CD4-positive, alpha-beta T cell treated with Interleukin-15 for 1 hour (primary cell): ENCODE data around the gene GAD2.

Experiments
- DNase-seq: peaks from one replicate; pipeline ENCODE4 v3.0.0-alpha.2; 2020

The GAD2 gene

DNA sequence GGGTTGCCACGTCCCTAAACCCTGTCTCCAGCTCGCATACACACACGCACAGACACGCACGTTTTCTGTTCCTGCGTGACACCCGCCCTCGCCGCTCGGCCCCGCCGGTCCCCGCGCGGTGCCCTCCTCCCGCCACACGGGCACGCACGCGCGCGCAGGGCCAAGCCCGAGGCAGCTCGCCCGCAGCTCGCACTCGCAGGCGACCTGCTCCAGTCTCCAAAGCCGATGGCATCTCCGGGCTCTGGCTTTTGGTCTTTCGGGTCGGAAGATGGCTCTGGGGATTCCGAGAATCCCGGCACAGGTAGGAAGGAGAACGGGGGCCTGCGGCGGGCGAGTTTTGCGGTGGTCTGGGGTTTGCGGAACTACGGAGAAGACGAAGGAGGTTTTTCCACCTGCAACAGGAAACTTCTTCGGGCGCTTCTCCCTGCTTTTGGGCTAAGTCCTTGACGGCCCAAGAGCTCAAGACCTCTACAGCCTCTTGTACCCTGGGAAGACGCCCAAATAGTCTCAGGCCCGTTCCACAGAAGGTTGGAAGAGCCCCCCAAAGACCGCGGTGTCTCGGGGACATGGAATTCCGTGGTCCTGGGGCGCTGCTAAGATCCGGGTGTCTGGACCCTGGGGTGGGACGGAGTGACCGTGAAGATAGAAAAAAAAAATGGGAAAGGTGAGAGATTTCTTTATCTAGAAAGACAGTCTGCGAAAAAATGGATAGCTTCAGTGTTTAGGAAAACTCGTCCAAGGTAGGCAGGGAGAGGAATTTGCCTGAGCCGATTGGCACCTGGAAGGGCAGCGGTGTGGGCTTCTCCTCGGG lies at the start of gene GAD2:
TSS of gene GAD2 (plus strand) at position 190 of the 811 bp plus-strand sequence. CDS start at position 226, 36 bp downstream.
- DNase-seq = no peak

DNA sequence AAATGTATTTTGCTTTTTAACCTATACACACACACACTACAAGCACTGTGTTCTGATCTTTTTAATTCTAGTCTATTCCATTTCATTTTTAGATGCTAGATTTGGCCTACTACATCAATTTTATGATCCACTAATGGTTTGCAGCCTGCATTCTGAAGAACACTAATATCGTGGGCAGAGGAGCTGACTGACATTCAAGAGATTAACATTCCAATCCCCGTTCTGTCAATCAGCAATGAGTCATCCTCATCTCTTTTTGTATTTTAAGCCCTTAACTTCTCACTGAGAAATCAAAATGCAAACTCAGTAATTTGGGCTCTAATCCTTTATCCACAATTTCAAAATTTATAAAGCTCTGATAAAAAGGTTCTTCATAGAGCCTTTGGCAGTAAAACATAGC lies 47.1 kb upstream of the GAD2 start:
- DNase-seq = no peak

DNA sequence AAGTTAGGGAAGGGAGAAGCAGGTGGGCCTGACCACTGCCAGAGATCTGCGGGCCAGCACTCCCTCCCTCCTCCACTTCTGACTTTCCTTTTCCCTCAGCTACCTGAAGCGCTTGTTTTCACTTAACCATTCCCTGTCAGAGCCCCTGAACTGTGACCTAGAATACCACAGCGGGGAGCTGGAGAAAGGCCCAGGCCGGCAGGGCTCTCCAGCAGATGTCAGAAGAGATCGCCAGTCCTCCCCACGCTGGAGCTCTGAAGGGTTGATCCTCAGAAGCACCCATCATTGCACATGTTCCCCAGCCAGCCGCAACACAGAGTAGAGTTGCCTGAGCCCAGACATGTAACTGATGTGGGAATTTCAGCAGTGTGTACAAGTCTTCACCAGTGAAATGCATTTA lies 44.4 kb upstream of the GAD2 start:
- no peak for DNase-seq

DNA sequence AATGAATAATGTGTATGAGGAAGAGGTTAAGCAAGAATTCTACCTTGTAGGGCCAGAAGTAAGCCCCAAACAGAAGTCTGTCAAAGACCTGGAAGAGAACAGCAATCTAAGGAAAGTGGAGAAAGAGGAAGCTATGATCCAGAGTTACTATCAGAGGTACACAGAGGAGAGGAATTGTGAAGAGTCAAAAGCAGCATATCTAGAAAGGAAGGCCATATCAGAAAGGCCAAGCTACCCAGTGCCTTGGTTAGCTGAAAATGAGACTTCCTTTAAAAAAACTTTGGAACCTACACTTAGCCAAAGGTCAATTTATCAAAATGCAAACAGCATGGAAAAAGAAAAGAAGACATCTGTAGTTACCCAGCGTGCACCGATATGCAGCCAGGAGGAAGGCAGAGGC lies 42.7 kb upstream of the GAD2 start:
- DNase-seq = no peak

DNA sequence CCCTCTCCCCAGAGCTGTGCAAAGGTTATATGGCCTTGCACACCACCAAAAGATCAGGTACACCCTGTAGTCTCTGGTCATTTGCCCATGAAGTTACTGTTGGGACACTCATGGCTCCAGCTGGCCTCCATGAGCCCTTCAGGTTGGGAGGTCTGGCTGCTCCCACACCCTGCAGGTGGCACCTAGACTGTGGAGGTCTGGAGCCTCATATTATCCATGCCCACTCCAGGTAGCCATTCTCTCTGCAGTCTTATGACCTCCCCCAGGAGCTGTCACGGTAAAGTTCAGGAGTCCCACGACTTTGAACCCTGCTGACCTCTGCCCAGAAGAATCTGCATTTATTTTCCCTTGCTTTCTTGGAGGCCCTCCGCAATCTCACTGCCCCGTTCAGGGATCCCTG lies 39.2 kb upstream of the GAD2 start:
- DNase-seq = no peak

DNA sequence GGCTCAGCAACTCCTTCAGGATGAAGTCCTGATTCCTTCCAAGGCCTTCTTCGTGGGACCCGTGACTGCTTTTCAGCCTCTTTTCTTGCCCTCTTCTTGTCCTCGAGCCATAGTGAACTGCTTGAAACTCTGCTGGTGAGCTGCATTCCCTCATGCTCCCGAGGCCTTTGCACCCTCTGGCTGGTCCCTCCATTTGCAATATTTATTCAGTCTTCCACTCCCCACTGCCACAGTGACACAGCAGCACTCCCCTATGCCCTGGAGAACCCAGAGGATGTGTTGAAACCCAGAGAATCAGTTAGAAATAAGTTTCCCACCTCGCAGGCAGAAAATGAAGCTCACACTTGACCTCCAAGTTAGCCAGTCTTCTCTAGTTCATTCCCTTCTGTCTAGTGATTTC lies 22.3 kb upstream of the GAD2 start:
- no peak for DNase-seq

DNA sequence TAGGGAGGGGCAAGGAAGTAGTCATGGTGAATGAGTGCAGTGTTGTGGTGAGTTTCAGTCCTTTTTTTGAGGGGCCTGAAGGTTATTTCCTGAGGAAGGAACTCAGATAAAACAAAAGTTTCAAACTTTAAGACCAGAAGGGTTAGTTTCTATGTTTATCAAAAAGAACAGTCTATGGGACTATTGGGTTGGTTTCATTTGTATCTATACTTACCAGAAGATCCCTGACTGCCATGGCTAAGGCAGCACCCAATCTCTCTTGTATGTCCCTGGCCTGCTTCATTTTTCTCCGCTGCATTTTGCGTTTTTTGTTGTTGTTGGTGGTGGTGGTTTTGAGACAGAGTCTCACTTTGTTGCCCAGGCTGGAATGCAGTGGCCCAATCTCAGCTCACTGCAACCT lies 19.3 kb upstream of the GAD2 start:
- DNase-seq = no peak

DNA sequence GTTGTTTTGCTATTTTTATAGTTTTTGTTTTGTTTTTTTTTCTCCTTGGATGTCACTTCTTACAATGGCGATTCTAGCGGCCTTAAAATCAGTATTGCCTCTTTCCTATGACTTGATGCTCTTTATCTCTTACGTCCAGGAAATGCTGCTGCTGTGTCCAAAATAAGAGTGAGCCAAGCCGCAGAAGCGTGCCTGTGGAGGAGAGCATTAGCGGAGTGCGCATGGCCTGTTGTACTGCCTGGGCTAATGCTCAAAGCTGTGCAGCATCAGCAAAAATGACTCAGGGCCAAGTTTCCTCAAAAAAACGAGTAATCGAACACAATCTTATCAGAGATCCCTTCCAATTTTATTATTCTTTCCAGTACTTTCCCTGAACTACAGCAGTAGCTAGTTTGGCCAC lies 18.5 kb upstream of the GAD2 start:
- DNase-seq = no peak

DNA sequence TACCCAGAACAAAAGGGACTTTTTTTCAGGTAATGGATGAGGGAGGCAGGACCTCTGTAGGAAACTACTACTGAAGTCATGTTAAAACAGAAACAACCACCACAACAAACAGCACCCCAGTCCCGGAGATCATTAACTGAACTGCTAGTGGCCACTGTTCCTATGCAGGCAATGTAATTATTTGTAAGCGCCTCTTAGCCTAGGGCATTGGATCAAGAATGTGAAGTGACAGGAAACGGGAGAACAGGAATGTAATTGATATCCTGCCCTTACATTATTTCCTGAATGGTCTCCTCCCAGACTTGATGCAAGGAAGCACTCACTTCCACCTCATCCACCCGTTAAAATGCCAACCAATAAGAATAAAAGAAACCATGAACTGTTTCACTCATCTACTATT lies 16.7 kb upstream of the GAD2 start:
- DNase-seq = no peak

DNA sequence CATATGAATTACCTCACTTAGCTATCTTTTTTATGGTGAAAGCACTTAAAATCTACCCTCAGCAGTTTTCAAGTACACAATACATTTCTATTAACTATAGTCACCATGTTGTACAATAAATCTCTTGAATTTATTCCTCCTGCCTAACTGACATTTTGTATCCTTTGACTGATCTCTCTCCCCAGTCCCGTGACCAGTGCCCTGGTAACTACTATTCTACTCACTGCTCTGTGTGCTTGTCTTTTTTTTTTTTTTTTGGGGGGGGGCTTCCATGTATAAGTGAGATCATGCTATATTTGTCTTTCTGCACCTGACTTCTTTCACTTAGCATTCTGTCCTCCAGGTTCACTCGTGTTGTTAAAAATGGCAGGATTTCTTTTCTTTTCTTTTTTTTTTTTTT lies 11.4 kb upstream of the GAD2 start:
- no peak for DNase-seq

DNA sequence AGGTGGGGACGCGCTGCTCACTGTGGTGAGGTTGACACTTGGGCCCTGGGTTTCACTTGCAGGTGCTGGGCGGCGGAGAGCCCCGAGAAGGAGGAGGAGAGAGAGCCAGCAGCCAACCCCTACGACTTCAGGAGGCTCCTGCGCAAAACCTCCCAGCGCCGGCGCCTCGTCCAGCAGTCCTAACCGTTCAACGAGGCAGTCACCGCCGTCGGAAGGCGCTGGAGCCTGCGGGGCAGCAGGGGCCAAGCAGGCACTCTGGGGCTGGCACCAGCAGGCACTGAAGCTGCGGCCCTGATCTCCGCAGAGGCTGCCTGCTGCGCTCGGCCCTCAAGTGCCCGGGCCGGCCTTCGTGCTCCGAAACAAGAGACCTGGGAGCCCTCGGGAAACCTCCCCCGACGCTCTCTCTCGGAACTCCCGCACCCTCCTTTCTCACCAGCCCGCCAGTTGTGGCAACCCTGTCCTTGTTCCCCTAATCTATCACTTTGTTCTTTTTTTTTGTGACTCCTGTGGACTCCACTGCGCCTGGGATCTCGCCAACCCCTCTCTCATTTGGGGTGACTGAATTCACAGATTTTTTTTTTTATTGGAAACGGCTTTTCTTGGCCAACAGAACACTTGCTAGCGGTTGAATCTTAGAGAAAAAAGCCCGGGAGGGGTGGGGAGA lies 4.7 kb upstream of the GAD2 start:
- no peak for DNase-seq

DNA sequence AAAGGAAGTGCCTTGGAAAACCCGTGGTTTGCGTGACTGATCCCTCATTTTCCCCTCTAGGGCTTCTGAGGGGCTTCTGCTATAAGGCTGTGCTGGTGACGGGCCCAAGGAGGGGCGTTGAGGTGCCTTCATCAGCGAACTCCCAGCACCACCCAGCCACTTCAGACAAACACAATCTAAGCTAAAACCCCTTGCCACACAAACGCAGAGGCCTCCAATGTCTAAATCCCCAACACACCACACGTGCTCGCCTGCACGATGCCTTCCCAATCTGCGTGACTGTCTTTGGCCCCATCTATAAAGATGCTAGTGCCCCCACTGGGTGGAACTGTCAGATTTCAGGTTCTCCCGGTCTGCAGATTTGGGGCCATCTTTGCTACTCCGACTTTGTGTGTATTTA lies 4.1 kb upstream of the GAD2 start:
- no peak for DNase-seq

DNA sequence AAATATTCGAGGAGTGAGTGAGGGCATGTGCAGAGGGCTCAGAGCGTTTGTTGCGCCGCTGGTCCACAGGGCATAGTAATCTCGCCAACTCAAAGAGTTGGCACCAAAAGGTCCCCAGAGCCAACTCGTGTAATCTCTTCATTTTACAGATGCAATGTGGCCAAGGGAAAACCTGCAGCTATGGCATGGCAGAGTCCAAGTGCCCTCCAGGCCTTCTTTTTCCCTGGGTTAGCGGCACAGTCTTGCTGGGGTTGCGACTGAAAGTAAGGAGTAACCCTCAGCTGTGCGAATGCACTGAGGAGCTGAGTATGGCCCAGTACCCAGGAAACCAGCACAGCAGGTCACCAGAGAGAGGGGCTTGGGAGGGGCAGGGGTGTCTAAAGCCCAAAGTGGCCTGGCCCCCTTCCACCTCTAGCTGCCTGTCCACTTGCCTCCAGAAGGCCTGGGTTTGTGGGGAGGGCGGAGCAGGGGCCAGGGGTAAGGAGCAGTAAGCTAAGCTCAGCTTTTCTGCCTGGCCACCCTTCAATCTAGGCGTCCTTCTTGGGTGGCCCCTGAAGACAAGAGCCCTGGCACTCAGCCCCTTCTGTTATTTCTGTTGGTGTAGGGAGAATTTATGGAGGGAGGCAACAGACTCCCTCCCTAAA lies 3.3 kb upstream of the GAD2 start:
- DNase-seq = no peak

DNA sequence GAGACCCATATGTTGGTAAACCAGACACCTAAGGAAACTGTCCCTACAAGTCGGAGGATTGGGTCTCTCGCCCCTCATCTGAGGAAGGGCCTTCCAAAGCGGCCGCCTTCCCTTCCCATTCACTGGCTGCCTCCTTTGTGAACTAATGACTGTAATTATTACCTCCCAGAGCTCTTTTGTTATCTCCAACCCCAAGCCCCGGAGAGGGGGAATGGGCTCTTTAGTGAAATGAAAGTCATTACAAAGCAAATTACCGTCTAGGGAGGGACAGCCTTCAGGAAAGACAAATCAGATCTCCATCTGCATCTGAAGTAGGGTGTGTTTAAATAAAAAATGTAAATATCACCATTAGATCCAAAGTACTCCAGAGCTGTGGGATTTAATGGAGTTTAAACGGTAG lies 2.6 kb upstream of the GAD2 start:
- no peak for DNase-seq

DNA sequence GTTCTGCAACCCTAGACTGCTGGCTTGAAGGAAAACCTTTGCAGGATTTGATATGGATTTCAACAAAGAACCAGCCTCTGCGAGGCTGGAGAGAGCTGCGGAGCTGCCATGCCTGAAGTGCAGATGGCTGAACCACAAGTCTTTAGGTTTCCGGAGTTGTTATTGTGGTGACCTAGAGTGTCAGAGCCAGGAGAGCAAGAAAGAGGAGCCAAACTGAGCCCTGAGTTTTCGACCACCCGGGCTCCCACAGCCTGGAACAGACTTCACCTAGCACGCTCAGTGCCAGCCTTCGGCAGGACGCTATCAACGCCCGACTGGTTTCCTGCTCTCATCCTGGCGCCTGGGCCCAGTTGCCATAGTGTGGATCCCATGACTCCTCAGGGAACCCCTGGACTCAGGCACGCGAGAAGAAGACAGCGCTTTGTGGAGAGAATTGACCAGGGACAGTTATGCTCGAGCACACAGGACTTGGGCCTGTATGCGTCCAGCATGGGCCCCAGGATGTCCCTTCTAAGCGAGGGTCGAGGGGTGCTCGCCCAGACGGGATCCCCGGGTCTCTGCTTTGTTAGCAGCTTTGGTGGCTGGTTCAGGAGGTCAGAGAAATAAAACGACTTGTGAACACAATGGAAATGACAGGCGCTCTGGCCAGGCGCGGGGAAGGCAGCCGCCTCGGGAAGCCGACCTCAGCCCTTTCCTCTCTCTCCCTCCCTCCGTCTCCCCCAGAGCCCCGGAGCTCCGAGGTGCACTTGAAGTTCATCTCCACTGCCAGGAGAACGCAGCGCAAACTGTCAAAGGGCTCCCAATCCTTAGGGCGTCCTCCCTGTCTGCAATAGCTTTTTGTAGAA lies 1.8 kb upstream of the GAD2 start:
- DNase-seq = no peak

DNA sequence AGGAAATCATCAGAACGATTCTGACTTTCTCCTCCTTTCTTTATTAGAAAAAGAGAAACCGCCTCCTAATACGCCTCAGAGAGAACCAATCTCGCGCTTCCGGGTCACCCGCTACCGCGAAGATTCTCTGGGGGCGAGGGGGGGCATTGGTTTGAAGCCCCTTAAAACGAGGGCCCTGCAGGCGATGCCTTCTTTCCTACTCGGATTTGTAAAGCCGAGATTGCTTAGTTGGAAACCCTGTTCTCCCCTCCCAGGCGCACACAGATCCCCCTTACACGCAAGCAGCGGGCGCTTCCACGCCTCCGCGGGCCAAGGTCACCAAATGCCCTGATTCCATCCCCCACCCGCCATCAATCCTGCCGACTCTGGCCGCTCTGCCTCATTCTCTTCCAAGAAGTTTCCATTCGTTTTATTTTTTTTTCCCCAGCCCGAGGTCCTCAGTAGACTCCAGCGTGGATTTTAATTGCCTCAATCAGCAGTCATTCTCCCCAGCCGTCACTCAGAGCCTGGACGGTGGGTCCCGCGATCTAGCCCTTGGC lies 1.1 kb upstream of the GAD2 start:
- DNase-seq = no peak

DNA sequence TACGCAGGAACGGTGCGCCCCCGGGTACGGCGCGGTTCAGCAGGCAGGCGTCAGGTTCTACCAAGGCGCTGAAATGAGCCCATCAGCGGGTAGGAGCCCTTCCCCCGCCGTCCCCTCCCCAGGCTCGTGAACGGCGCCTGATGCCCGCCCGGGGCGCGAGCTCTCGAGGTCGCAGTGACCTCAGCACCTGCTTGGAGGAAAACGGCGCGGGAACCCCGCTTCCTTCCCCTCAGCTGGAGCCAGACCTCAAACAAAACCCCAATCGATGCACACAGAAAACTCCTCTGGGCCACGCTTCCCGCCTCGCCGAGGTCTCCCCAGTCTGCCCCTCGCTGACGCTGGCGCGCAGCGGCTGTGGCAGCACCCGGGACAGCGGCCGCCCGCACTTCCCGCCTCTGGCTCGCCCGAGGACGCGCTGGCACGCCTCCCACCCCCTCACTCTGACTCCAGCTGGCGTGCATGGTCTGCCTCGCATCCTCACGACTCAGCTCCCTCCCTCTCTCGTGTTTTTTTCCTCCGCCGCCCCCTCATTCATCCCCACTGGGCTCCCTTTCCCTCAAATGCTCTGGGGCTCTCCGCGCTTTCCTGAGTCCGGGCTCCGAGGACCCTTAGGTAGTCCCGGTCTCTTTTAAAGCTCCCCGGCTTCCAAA lies 514 bp upstream of the GAD2 start:
- no peak for DNase-seq

DNA sequence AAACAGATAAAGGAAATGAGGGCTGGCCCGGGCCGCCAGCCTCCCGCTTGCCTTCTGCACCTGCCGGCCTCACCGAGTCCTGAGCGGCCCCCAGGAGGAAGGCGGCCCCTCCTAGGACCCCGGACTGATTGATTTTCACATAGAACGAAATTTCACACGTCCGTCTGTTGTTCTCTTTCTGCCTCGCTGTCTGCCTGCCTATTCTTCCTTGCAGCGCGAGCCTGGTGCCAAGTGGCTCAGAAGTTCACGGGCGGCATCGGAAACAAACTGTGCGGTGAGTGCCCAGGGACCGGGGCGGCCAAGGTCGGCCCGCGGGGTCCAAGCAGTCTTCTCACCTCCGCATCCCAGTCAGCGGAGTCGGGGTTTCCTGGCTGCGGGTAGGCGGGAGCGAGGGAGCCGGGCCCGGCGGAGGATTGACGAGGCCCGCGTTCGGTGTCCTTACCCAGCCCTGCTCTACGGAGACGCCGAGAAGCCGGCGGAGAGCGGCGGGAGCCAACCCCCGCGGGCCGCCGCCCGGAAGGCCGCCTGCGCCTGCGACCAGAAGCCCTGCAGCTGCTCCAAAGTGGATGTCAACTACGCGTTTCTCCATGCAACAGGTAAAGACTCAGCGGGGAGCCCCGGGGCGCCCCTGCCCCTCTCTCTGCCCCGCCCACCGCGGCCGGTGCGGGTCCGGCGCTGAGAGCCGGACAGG lies 967 bp downstream of the GAD2 start:
- DNase-seq = no peak

DNA sequence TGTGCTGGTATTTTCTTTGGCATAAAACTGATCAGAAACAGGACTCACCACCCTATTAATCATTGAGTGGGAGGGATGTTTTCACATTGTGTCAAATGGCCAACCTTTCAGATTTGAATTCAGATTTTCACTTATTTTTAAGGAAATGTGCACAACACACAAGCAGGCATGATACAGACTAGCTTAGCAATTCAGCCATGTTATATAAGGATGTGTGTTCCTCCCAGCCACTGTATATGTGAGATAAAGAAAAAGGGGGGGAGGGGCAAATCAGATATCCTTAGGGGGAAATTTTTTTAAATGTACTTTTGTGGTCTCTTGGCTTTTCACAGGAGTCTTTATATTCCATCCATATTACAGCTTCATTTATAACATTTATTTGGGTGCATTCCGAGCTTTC lies 3.1 kb downstream of the GAD2 start:
- DNase-seq = no peak

DNA sequence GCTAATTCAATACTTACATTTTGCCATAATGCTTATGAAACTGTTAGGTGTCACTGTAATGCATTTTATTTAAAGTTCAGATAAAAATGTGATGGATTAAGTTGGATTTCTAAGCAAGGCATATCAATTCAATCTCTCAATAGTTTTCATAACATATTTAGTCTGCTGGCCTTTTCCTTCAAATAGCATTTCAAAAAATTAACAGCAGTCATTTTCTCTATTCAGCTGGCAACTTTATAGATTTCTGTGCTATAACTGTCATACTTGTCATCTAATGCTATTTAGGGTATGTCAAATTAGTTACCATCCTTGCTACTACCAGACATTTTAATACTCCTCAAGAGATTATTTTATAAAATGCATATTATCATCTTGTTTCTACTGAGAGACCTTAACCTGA lies 4.3 kb downstream of the GAD2 start:
- DNase-seq = no peak

DNA sequence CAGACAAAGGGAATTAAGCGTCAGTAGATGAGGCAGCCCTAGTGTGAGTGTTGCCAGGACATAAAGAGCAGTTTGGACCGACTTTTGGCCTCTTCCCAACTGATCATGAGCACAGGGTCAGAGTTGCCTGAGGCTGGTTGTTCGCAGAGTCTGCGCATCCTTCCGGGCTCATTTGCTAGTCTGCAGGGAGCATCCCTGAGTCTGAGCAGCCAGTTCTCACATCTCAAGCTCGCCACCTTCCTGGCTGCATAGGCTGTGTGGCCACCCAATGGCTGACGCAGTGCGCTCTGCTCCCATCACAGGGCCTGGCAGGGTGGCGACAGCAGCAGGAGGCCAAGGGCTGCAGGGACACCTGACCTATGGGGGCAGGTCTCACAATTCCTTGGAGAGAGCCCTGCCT lies 5.0 kb downstream of the GAD2 start:
- DNase-seq = no peak

DNA sequence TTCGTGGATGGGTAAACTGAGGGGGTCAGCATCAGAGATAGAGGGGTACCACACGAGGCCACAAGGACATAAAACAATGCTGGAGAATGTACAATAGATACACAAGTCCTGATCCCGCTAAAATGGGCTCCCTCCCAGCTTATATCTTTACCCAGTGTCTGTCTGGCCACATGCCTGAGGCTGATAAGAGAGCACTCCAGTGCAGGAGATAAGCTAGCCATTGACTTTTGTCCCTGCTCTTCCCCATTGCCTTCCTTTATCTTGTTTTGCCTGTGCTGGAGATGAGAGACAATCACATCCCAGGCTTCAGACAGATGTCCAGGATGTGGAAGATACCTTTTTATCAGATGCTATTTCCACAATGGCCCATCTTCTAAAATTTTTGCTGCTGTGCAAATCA lies 6.0 kb downstream of the GAD2 start:
- DNase-seq = no peak
